GM10266 (cell line): ENCODE results near the gene SFMBT2.

Experiments used
- DNase-seq: peaks from one replicate; pipeline ENCODE4 v3.0.0; 2012; ENCODE audit errors: extremely low spot score
- TF ChIP-seq, protein P1 (sequence below): IDR thresholded peaks from 2 replicates; pipeline ENCODE4 v1.5.1; 2012; ENCODE audit warnings: mild to moderate bottlenecking, low read depth; ENCODE audit not compliant: control insufficient read depth, insufficient read depth; ENCODE audit errors: missing control alignments

SFMBT2 gene

DNA sequence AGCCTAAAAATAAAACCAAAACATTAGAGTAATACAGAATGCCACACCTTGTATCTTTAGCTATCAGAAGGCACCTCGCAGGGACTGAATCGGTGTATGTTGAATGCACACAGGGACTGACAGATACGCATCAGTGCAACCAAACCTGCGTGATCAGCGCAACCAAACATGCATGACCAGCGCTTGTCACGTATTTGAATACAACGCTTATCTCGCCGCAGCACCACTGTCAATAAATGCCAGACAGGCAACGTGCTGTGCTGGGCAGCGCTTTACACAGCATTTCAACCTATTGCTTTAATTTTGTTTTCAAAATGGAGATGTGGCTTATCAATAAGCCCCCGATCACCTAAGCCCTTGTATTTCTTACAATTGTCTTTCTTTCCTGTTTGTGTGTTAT lies 242.4 kb downstream of the SFMBT2 start:
- no peak for DNase-seq

DNA sequence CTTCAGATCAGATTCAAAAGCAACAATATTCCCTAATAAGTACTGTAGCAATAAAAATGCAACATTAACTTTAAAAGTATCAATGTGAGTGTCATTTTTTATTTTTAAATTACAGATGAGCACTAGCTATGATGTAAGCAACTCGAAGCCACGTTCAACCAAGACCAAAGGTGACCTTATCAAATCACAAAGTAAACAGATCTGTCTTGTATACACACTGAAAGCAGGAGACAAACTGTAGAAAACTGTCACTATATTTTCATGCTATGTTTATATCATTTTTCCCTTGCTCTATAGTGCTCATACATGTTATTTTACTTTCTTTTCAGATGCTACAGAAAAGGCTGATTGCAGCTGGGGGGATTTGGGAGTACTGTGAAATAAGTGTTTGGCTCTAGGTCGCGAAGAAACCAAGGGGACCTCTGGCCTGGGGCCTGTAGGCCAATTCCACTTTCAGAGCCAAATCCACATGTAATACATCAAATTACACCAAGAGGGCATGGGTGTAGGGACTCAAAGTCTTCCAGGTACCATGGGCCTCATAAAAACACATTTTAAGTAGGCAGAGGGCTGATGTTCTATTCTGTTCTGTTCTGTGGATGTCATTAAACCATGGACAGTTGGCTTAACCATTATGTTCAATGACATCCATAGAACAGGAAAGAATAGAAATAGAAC lies 245.2 kb downstream of the SFMBT2 start:
- DNase-seq = no peak
- TF ChIP-seq, protein P1, sequence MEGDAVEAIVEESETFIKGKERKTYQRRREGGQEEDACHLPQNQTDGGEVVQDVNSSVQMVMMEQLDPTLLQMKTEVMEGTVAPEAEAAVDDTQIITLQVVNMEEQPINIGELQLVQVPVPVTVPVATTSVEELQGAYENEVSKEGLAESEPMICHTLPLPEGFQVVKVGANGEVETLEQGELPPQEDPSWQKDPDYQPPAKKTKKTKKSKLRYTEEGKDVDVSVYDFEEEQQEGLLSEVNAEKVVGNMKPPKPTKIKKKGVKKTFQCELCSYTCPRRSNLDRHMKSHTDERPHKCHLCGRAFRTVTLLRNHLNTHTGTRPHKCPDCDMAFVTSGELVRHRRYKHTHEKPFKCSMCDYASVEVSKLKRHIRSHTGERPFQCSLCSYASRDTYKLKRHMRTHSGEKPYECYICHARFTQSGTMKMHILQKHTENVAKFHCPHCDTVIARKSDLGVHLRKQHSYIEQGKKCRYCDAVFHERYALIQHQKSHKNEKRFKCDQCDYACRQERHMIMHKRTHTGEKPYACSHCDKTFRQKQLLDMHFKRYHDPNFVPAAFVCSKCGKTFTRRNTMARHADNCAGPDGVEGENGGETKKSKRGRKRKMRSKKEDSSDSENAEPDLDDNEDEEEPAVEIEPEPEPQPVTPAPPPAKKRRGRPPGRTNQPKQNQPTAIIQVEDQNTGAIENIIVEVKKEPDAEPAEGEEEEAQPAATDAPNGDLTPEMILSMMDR = no peak

More for the DNA sequence above, 242.4 kb downstream of the SFMBT2 start:
- TF ChIP-seq, protein P1 = no peak

DNA sequence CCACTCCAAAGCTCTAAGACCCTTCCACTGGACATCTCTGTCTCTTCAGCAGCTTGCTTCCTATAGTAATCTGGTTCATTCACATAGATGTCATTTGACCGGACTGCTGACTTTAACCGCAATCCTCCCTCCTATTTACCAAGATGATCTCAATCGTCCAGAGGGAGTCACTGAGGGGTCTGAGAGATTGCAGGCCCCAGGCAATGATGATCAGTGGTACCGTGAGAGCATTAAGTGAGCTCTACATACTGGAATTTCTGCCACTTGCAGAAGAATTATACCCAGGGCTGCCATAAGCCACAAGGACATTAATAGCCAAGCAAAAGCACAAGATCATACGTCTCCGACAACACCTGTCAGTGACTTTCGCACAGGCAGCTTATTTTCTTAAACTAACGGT lies 245.9 kb downstream of the SFMBT2 start:
- no peak for DNase-seq
- TF ChIP-seq, protein P1 = no peak

DNA sequence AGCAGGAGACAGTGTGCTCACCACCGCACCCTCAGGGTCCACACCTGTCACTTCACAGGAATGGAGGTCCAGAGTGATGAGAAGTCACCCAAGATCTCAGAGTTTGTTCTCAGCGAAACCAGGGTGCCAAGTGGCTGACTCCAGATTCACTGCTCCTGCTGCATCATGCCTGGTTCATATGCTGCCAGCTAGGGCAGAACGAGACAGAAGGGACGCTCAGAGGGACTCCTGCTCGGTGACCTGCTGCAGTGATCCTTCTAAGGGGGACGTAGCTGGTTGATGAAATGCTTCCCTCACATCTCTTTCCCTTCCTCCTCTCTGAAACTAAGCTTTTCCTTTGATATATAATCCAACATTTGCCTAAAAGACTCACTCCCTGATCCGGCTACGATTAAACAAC lies 248.5 kb downstream of the SFMBT2 start:
- DNase-seq = no peak
- TF ChIP-seq, protein P1 = no peak

DNA sequence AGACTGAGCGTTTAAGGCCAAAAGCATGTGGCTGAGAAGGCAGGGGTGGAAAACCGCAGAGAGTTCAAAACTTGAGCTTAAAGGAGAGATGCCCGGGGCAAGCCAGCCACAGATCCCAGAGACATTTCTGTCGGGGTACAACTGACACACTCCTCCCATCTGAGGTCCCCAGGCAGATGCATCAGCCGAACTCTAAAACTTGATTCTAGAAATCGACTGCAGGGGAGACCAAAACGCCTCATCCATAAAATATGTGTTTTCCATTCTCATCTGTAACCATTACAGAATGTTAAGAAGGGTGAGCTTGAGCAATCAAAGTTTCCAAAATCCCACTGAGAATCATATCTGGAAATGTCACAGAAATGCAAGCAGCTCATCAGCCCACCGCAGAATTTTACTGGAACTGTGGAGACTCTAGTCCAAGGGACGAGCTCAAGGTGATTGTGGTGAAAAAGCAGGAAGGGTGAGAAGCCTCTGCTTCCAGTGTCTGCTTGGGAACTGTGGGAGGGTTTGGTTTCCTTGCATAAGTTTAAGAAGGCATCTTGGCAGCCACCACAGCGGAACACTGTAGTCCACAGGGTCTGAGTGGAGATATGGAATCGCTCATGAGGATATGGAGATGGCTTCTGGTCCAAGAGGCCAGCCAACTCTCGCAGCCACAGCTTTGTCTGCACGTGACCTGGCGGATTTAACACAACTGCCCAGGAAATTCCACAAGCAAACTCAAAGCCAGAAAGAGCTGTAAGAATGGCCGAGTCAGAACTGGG lies 249.2 kb downstream of the SFMBT2 start:
- TF ChIP-seq, protein P1 = no peak
- no peak for DNase-seq

DNA sequence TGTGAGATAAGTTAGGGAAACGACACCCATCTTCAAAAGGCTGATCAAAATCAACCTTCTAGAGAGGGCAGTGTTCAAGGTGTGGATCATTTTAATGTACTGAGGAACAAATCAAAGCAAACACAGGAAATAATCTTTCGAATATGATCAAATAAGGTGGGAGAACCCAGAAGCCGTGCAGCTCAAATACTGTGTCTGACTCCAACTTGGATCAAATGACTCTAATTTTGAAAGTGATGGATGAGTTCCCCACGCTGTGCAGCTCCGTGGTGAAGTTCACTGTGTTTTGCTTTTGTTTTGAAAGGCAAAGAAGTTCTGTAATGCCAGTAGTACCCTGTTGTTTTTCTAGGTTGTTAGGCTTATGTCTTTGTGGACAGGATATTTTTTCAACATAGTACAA lies 250.9 kb downstream of the SFMBT2 start:
- no peak for DNase-seq
- TF ChIP-seq, protein P1 = no peak

DNA sequence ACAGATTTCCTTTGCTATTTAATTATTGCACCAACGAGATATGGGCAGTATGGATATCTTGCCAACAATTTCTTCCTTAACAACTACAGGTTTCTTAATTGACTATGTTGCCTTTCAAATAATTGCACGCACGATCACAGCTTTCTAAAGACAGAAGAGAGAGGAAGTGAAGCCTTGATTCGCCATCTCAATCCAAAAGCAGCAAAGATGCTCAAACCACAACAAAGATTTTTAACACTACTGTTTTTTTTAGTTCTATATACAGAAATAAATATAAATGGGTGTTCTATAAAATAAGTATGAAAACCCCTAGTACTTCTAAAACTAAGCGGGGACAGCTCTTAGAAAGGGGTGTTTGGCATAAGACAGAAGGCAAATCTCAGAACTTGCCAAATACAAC lies 251.3 kb downstream of the SFMBT2 start:
- TF ChIP-seq, protein P1 = no peak
- no peak for DNase-seq
